GM18505 (cell line): ENCODE results near the gene FUT7.
A peak's percentile ranks its signal among the peaks of the same experiment; 100 is the strongest.

Source experiments
- ATAC-seq: cut with Tn5 transposase; IDR thresholded peaks from one replicate; pipeline ENCODE4 v1.9.1; 2021; ENCODE audit not compliant: unreplicated experiment
- POLR2A ChIP-seq: IDR thresholded peaks from 4 replicates; pipeline ENCODE4 v1.6.1; 2011; ENCODE audit warnings: borderline replicate concordance; ENCODE audit not compliant: insufficient read depth, insufficient read length; ENCODE audit errors: extremely low read depth

The FUT7 gene

DNA sequence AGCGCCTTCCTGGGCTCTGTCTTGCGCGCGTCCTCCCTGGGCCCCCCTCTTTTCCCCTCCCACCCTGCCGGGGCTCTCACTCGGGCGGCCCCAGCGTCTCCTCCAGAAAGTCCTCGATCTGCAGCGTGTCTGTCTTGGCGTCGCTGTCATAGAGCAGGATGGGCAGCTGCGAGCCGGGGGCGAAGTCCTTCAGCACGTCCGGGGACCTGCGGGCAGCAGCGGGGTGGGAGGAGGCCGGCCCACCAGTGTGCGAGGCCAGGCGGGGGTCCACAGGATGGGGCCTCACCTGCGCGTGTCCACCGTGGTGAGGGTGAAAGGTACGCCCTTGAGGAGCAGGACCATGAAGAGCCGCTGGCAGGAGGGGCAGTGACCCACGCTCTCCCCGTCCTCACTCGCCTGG lies 36.5 kb downstream of the FUT7 start:
- no peak for ATAC-seq
- TF ChIP-seq POLR2A, result no peak

DNA sequence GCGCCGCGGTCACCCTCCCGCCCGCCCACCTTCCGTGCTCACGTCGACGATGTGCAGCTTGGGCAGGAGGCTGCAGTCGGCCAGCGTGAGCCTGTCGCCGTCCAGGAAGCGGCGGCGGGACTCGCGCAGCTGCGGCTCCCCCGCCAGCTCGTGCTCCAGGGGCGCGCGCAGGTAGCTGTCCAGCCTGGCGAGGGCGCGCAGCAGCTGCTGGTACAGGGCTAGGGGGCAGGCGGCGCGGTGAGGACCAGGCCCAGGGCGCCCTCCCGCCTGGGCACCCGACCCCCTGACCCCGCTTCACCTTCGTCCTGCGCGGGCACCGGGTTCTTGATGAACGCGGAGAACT lies 37.0 kb downstream of the FUT7 start:
- no peak for TF ChIP-seq POLR2A
- no peak for ATAC-seq

DNA sequence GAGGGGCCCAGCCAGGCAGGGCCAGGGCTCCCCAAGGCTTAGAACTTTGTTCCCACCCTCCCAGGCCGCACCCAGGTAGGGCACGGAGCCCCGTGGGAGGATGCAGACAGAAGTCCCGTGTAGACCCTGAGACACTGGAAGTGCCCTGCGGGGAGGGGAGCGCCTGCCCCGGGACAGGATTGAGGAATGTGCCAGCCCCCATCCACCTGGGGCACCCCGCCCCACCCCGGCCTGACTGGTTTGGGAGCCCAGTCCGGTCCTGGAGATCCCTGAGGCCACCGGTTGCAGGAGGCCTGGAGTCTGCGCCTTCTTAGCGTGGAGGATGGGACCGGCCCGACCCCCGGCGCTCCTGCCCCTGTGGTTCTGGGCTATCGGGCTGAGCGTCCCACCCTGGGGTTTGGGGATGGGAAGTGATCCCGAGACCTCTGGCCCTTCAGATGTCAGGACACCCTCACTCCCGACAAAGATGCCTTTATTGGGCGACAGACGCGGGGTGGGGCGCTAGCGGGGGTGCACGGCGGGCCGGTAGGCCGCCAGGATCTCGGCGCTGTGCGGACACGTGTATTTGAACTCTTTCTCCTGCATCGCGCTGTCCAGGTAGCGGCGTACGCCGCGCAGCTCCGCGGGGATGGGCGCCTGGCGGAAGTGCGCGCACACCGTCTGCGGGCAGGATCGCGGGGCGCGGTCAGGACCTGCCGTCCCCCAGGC lies 37.6 kb downstream of the FUT7 start:
- ATAC-seq, result no peak
- no peak for TF ChIP-seq POLR2A

DNA sequence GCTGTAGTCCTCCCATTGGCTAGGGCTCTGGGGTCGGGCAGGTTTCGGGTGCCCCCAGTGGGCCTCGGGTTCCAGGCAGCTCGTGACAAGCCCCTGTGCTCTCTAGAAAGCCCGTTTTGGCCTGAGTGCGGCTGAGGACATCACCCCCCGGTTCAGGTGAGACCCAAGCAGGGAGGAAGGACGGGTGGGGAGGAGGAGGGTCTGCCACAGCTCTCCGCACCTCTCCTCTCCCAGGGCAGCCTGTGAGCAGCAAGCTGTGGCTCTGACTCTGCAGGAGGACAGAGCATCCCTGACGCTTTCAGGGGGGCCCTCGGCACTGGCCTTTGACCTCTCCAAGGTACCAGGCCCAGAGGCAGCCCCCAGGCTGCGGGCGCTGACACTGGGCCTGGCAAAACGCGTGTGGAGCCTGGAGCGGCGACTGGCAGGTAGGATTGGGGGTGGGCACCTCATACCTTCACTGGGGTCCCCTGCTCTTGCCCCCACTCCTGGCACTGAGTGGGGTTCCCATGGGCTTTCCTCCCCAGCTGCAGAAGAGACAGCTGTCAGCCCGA lies 39.0 kb downstream of the FUT7 start:
- ATAC-seq, result peak; percentile 2

DNA sequence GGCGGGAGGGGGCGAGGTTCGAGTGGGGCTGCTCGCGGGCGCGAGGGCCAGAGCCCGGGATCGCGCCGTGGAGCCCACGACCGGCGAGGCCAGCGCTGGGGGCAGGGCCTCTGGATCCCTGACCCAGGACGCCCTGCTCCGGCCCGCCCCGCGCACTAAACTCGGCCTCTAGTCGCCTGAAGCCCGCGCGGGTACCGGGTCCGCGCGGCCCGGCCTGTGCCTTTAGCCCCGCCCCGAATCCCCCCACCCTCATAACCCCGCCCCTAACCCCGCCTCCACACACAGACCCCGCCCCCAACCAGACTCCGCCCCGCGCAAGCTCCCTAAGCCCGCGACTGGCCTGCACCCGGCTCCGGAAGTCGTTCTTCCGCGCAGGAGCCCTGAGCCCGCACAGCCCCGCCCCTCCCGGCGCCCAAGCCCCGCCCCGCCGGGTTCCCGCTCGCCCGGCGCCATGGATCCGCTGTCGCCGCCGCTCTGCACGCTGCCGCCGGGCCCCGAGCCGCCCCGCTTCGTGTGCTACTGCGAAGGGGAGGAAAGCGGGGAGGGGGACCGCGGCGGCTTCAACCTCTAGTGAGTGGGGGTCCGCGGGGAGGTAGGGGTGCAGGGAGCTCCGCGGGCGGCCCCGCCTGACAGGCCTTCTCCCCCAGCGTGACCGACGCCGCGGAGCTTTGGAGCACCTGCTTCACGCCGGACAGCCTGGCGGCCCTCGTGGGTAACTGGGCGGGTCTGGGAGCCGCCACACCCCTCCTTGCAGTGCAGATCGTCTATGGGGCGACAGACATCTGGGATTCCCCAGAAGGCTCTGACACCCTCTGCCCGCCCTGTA lies 39.7 kb downstream of the FUT7 start, which contains the start of gene PAXX:
TSS of gene PAXX (plus strand) at position 430 of the 826 bp plus-strand sequence. CDS start at position 452, 22 bp downstream.
- peak; percentile 74 for ATAC-seq
- peak; percentile 55 for TF ChIP-seq POLR2A

More for the DNA sequence above, 39.0 kb downstream of the FUT7 start:
- no peak for TF ChIP-seq POLR2A

DNA sequence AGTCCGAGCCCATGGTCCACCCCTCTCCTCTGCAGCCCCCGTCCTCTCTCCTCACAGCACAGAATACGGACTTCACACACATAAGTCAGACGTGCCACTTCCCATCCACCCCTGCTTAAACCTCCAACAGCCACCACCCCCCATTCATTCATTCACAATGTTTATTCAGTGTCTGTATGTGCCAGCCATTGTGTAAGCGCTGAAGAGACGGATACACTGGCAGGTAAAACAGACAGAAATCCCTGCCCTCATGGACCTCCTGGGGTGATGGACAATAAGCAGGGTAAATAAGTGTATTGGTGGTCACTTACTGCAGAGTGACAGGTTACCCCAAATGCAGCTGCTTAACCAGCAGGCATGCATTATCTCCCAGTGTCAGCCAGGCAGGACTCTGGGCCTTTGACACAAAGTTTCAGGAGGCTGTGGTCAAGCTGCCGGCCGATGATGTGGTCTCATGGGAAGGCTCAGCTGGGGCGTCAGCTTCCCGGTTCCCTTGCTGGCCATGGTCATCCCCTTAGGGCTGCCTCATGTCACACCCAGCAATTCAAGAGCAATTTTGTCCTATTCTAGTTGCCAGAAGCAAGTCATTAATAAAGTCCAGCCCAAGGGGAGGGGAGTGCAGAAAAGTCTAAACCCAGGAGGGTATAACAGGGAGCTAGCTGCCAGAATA lies 41.5 kb downstream of the FUT7 start:
- ATAC-seq, result no peak
- TF ChIP-seq POLR2A, result no peak

DNA sequence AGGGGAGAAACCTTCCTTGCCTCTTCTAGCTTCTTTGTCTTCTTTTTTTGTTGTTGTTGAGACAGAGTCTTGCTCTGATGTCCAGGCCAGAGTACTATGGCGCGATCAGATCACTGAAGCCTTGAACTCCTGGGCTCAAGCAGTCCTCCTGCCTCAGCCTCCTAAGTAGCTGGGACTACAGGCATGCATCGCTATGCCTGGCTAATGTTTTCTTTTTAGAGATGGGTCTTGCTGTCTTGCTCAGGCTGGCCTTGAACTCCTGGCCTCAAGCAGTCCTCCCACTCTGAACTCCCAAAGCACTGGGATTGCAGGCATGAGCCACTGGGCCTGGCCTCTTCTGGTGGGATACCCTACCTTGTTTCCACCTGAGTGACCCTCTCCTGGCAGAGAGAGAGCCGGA lies 43.0 kb downstream of the FUT7 start:
- no peak for ATAC-seq
- no peak for TF ChIP-seq POLR2A

DNA sequence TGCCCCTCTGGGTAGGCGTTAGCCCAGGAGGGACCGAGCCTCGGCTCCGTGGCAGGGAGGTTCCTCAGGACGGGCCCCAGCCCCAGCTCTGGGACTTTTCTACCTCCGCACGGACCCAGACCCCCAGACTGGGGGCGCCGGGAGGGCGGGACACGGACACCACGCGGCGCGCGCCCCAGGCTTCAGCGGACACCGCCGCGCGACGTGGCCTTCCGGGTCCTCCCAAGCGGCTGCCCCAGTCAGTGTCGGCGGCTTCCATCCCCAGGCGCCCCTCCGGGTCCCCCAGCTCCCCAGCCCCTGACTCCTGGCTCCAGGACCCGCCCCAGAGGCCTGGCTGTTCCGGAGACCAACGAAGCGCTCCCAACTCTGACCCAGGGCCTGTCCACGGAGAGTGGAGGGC lies 46.0 kb downstream of the FUT7 start:
- no peak for ATAC-seq
- no peak for TF ChIP-seq POLR2A

DNA sequence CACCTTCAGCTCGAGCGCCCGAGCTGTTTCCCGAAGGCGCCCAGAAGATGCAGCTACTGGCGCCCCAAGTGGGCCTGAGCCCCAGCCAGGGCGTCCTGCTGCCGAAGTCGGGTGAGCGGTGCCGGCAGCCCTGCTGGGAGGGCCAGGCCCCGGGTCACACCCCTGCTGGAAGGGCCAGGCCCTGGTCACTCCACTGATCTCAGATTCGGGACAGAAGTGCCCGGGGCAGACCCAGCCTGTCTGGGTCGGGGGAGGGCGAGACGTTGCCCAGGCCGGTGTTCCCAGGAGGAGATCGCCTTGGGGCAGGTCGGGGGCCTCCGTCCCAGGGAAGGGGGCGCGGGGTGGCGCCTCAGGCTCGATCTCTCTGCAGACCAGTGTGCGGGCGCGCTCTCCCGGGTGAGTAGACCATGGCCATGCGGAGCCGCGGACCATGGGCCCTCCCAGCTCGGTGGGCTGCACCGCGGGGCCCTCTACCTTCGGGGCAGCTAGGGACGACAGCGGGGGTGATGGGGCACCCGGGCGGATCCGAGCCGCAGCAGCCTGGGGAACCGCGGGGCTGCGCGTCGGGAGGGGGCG lies 46.8 kb downstream of the FUT7 start:
- ATAC-seq, result no peak
- TF ChIP-seq POLR2A, result no peak

DNA sequence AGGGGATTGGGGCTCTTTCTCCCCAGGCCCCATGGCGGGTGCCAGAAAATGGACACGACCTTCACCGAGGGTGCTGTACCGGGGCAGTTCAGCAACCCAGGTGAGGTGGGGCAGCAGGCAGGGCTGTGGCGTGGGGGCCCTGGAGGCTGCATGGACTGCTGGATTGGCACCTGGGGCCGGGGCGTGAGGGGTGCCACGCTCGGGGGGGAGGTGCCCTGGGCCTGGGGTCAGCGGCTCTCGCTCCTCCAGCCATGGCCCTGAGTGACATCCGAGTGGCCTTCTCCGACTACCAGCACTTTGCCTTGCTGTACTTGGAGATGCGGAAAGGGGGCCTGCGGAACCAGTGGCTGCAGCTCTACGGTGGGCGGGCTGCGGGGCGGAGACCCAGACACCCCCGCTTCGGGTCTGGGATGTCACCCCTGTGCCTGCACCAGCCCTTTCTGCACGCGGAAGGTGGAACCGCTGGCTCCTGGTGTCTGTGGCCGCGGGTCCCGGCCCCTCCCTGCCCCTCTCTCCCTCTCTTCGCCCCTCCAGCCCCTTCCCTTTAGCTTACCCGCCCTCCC lies 47.3 kb downstream of the FUT7 start:
- TF ChIP-seq POLR2A, result no peak
- no peak for ATAC-seq

DNA sequence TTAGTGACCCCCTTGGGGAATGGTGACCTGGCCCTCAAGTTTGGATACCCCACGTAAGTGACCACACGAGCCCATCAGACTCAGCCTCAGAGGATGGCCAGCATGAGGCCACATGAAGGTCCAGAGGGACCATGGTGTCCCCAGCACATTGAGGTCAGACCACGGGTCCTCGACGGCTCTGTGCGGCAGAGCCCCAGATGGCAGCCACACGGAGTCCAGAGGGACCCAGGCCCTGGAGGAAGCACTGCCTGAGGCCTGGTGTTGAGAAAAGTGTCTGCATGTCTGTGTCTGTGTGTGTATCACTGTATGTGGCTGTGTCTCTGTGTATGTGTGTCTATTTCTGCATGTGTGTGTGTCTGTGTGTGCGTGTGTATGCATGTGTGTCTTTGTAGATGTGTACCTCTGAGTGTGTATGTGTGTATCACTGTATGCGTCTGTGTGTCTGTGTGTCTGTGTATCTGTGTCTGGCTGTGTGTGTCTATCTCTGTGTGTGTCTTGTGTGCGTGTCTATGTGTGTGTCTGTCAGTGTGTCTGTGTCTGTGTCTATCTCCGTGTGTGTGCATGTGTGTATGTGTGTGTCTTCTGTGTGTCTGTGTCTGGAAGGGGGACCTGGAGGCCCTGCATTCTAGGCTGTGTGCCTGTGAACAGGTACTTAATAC lies 48.1 kb downstream of the FUT7 start:
- TF ChIP-seq POLR2A, result no peak
- no peak for ATAC-seq

DNA sequence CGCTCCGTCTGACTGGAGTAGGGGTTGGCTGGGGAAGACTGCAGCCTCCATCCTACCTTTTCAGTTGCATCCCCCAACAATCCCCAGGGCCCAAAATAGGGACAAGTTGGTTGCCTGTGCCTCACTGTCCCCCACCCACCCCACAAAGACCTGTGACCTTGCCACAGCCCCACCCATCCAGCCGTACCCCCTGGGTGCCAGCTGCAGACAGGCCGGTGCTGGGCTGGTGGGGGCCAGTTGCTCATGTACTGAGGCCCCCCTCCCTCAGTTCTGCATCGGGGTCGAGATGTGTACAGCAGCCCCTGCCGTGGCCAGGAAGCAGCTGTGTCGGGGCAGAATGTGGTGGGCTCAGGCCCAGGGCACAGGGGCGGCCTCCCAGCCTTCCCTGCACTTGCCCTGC lies 48.7 kb downstream of the FUT7 start:
- no peak for ATAC-seq
- no peak for TF ChIP-seq POLR2A
